Measurements from ENCODE around the gene ZFYVE9. TPM values are rescaled to one million over a fixed set of nuclear protein-coding genes. Genes with fewer than 3 reads are reported as not detected.

ZFYVE9 gene
- total and polyA plus RNA-seq, 2 of the 8 experiments (the other 6 are each of a cell fraction or from before 2014, with no cell fraction given) = 5.8 to 26.5 TPM

GRCh38 chr1:52162947-52163346, 21.1 kb downstream of the ZFYVE9 start:
- no peak overlapping the region for H2AFZ ChIP-seq (ENCODE audit: low read length)
- no peaks in the 10 kb centered on the region for H3K23me2 ChIP-seq (ENCODE audit: low read depth, low read length)
- H2BK120ac ChIP-seq (replicated peaks; ENCODE audit: low read depth, low read length) = no peak overlapping the region
- no peak overlapping the region for H3K4ac ChIP-seq (replicated peaks; ENCODE audit: insufficient read length, low read depth, low read length)
- no peak overlapping the region for H2BK12ac ChIP-seq (ENCODE audit: low read depth, low read length)
- DNase-seq (ENCODE audit: low read depth in 1 of 2, low spot score in 2 of 2) (no peak), FAIRE-seq (no peak)
- no peaks in the 10 kb centered on the region for H3K36me3 ChIP-seq (ENCODE audit: control insufficient read depth in 2 of 4, insufficient read depth in 4 of 4, low read length in 3 of 4)
- peaks cover 0 to 4% of the 10 kb centered on the region in 2 experiments; a peak in 2 of 4 replicates for H3K79me2 ChIP-seq (ENCODE audit: control insufficient read depth in 1 of 2, insufficient read depth in 2 of 2, low read length in 2 of 2)
- ChIA-PET POLR2A (ENCODE audit: partially characterized antibody) (no interaction called here), CTCF (ENCODE audit: partially characterized antibody) (no interaction called here)
- H3K79me1 ChIP-seq (ENCODE audit: low read depth, low read length) = peaks cover 10% of the 10 kb centered on the region; the same call in 1 of the 2 replicates
- H3K4me3 ChIP-seq (ENCODE audit: extremely low read depth in 1 of 4, insufficient read depth in 2 of 4, low read depth in 3 of 4, low read length in 4 of 4) = no peak overlapping the region
- TF ChIP-seq TAF1 (IDR thresholded peaks at IDR 0.05; ENCODE audit: low read depth, low read length) (no peak), CTBP2 (IDR thresholded peaks at IDR 0.05; ENCODE audit: borderline replicate concordance, insufficient read depth, insufficient read length, low read length) (no peak), USF2 (IDR thresholded peaks at IDR 0.05; ENCODE audit: low read length) (no peak), CTCF (IDR thresholded peaks at IDR 0.05; ENCODE audit: control extremely low read depth in 1 of 3, insufficient read depth in 1 of 3, low read depth in 1 of 3, low read length in 3 of 3) (no peak), TBP (IDR thresholded peaks at IDR 0.05; ENCODE audit: low read depth, low read length) (no peak), GABPA (IDR thresholded peaks at IDR 0.05; ENCODE audit: borderline replicate concordance, insufficient read depth, low read length) (no peak), SP1 (IDR thresholded peaks at IDR 0.05; ENCODE audit: low read depth, low read length) (no peak)
- H3K27me3 ChIP-seq (replicated peaks in 1 of 4; ENCODE audit: control insufficient read depth in 3 of 4, extremely low read depth in 1 of 4, insufficient read depth in 3 of 4, low read length in 3 of 4) = no peaks in the 10 kb centered on the region
- no peak overlapping the region for H4K91ac ChIP-seq (replicated peaks; ENCODE audit: insufficient read length, low read length)
- no peak overlapping the region for H3K56ac ChIP-seq (replicated peaks; ENCODE audit: insufficient read length, low read depth, low read length)
- no peaks in the 10 kb centered on the region for H4K20me1 ChIP-seq (replicated peaks in 1 of 2; ENCODE audit: control insufficient read depth in 1 of 2, insufficient read depth in 2 of 2, low read length in 2 of 2)
- no peak overlapping the region for H3K23ac ChIP-seq (ENCODE audit: insufficient read length)
- no peak overlapping the region for H2BK20ac ChIP-seq (ENCODE audit: low read length)
- no peak overlapping the region for H4K8ac ChIP-seq (ENCODE audit: extremely low read depth, insufficient read depth, low read length)
- no peak overlapping the region for H2AK5ac ChIP-seq (ENCODE audit: low read depth, low read length)
- H4K5ac ChIP-seq (ENCODE audit: insufficient read length, low read depth, low read length) = no peak overlapping the region
- H3K18ac ChIP-seq (ENCODE audit: extremely low read depth, low read length) = no peak overlapping the region
- H2BK15ac ChIP-seq (ENCODE audit: low read length) = no peak overlapping the region
- no peak overlapping the region for H3K27ac ChIP-seq (ENCODE audit: low read depth, low read length)
- H3K4me1 ChIP-seq (replicated peaks in 1 of 4; ENCODE audit: control insufficient read depth in 3 of 4, insufficient read depth in 4 of 4, low read length in 3 of 4) = no peaks in the 10 kb centered on the region
- no peak overlapping the region for H3K4me2 ChIP-seq (ENCODE audit: insufficient read depth in 1 of 2, low read depth in 2 of 2, low read length in 2 of 2)
- WGBS, 2 experiments (ENCODE audit: extremely low coverage in 1 of 2, insufficient coverage in 1 of 2, insufficient read length in 1 of 2, insufficient replicate concordance in 2 of 2, low coverage in 1 of 2, low lambda C conversion rate in 2 of 2, missing lambda C conversion rate in 1 of 2) = 92% methylated on average over 2 of the region's 2 CpGs; no CpG with 5 or more reads in 1 of the 2 experiments
- H2BK5ac ChIP-seq (ENCODE audit: low read depth, low read length) = no peak overlapping the region
- H3K9ac ChIP-seq (replicated peaks in 1 of 4; ENCODE audit: extremely low read depth in 1 of 4, low read depth in 3 of 4, low read length in 3 of 4) = no peak overlapping the region
- H3K9me3 ChIP-seq (ENCODE audit: insufficient read depth in 2 of 2, low read depth in 1 of 2, low read length in 1 of 2) = peaks cover 6 to 7% of the 10 kb centered on the region in 2 experiments
- H3K14ac ChIP-seq (ENCODE audit: insufficient read length) = no peak overlapping the region

Measured in H1 (cell line).